ENCODE results near the gene POLN.

POLN gene

GRCh38 chr4:2079926-2080325 lies 162.0 kb downstream of the POLN start:
- DNase-seq: no peak

GRCh38 chr4:2079006-2079405 lies 162.9 kb downstream of the POLN start:
- DNase-seq: no peak

GRCh38 chr4:2078584-2078983 lies 163.3 kb downstream of the POLN start:
- no peak for DNase-seq

- no peak for DNase-seq
Observed at GRCh38 chr4:2077537-2078460, 164.1 kb downstream of the POLN start.

- DNase-seq: no peak
Observed at GRCh38 chr4:2076908-2077536, 164.9 kb downstream of the POLN start.

GRCh38 chr4:2075987-2076907 lies 165.7 kb downstream of the POLN start:
- DNase-seq: no peak

- DNase-seq: no peak
Observed at GRCh38 chr4:2075171-2075986, 166.5 kb downstream of the POLN start.

GRCh38 chr4:2074588-2074987 lies 167.3 kb downstream of the POLN start:
- no peak for DNase-seq

- DNase-seq: no peak
Observed at GRCh38 chr4:2073808-2074481, 168.0 kb downstream of the POLN start.

- no peak for DNase-seq
Observed at GRCh38 chr4:2072971-2073807, 168.7 kb downstream of the POLN start.

- DNase-seq: no peak
Observed at GRCh38 chr4:2071912-2072867, 169.7 kb downstream of the POLN start.

GRCh38 chr4:2071252-2071911 lies 170.5 kb downstream of the POLN start:
- DNase-seq: no peak

GRCh38 chr4:2070421-2071251 lies 171.3 kb downstream of the POLN start:
- no peak for DNase-seq

GRCh38 chr4:2069986-2070385 lies 171.9 kb downstream of the POLN start:
- DNase-seq: no peak

- DNase-seq: no peak
Observed at GRCh38 chr4:2069161-2069971, 172.6 kb downstream of the POLN start.

- DNase-seq: no peak
Observed at GRCh38 chr4:2068566-2068965, 173.4 kb downstream of the POLN start.

GRCh38 chr4:2068198-2068470 lies 173.8 kb downstream of the POLN start:
- DNase-seq: no peak
